Tibial artery (tissue), 4 donors: Measurements from ENCODE around the gene MAD1L1.

Source experiments
- DNase-seq, 2 donors: peaks; one replicate each; pipeline ENCODE4 v3.0.0-alpha.2; 2019
- H3K27ac ChIP-seq, 2 donors: fragments of 200-600 bp; sonication (generic) in 1 of 2; 1 replicate in 1 of 2; 2 replicates in 1 of 2; pipeline ENCODE4 v1.5.1; 2018 to 2019; ENCODE audit warnings: mild to moderate bottlenecking in 1 of 2
- H3K27me3 ChIP-seq, 2 donors: fragments of 200-600 bp; sonication (generic) in 1 of 2; one replicate each; pipeline versions ENCODE4 v1.5.1 to v1.6.0; 2016 to 2019
- H3K36me3 ChIP-seq, 3 donors: fragments of 200-600 bp; sonication (generic) in 2 of 3; one replicate each; pipeline ENCODE4 v1.5.1; 2016 to 2019; ENCODE audit warnings: mild to moderate bottlenecking in 2 of 3
- H3K4me1 ChIP-seq, 4 donors: fragments of 200-600 bp; sonication (generic) in 2 of 4; 1 replicate in 3 of 4; 2 replicates in 1 of 4; pipeline ENCODE4 v1.5.1; 2016 to 2019
- H3K4me3 ChIP-seq, 2 donors: fragments of 200-600 bp; sonication (generic) in 1 of 2; 1 replicate in 1 of 2; 2 replicates in 1 of 2; pipeline ENCODE4 v1.5.1; 2018 to 2019; ENCODE audit warnings: mild to moderate bottlenecking in 2 of 2
- H3K9me3 ChIP-seq, 3 donors: fragments of 200-600 bp; sonication (generic) in 1 of 3; one replicate each; pipeline ENCODE4 v1.5.1; 2016 to 2019
- CTCF ChIP-seq, 2 experiments: fragments of 200-600 bp in 1 of 2; fragments of 450-650 bp in 1 of 2; IDR thresholded peaks; one replicate each; pipeline ENCODE4 v1.5.1; 2017 to 2019; ENCODE audit warnings: antibody characterized with exemption in 2 of 2, mild to moderate bottlenecking in 1 of 2, moderate library complexity in 1 of 2
- intact Hi-C: fragments of 100-400 bp; cut with DNase I; formaldehyde crosslinking; loops from one replicate; pipeline ENCODE4 v1.15.0; 2023; ENCODE audit warnings: low total_unique reads

MAD1L1 gene

GRCh38 chr7:1868516-1869165, 364.1 kb downstream of the MAD1L1 start:
- no peak overlapping the region for H3K4me3 ChIP-seq
- no peaks in the 10 kb centered on the region for H3K27me3 ChIP-seq
- no peaks in the 10 kb centered on the region for H3K4me1 ChIP-seq
- no peaks in the 10 kb centered on the region for H3K36me3 ChIP-seq
- H3K27ac ChIP-seq, result no peak overlapping the region
- H3K9me3 ChIP-seq, result no peaks in the 10 kb centered on the region
- intact Hi-C loops, result no loop called here
- DNase-seq, result no peak
- no peak for TF ChIP-seq CTCF (IDR thresholded peaks at IDR 0.05)

- H3K27me3 ChIP-seq, result no peaks in the 10 kb centered on the region
- intact Hi-C loops, result no loop called here
- no peak overlapping the region for H3K4me3 ChIP-seq
- H3K36me3 ChIP-seq, result no peaks in the 10 kb centered on the region
- H3K27ac ChIP-seq, result no peak overlapping the region
- no peaks in the 10 kb centered on the region for H3K4me1 ChIP-seq
- DNase-seq, result no peak
- TF ChIP-seq CTCF (IDR thresholded peaks at IDR 0.05), result no peak
- H3K9me3 ChIP-seq, result no peaks in the 10 kb centered on the region
These were observed 365.1 kb downstream of the MAD1L1 start for GRCh38 chr7:1867370-1868260.

- Histone ChIP-seq H3K27me3 (no peaks in the 10 kb centered on the region), H3K4me3 (no peak overlapping the region), H3K9me3 (no peaks in the 10 kb centered on the region), H3K4me1 (no peaks in the 10 kb centered on the region), H3K27ac (no peak overlapping the region), H3K36me3 (no peaks in the 10 kb centered on the region)
- TF ChIP-seq CTCF (IDR thresholded peaks at IDR 0.05), result no peak
- no peak for DNase-seq
- intact Hi-C loops, result no loop called here
These were observed 366.1 kb downstream of the MAD1L1 start for GRCh38 chr7:1866601-1867000.

GRCh38 chr7:1865571-1866255, 367.0 kb downstream of the MAD1L1 start:
- Histone ChIP-seq H3K27me3 (no peaks in the 10 kb centered on the region), H3K4me1 (no peaks in the 10 kb centered on the region), H3K27ac (no peak overlapping the region), H3K9me3 (no peaks in the 10 kb centered on the region), H3K4me3 (no peak overlapping the region), H3K36me3 (no peaks in the 10 kb centered on the region)
- TF ChIP-seq CTCF (IDR thresholded peaks at IDR 0.05), result no peak
- intact Hi-C loops, result no loop called here
- no peak for DNase-seq

GRCh38 chr7:1865000-1865555, 367.7 kb downstream of the MAD1L1 start:
- intact Hi-C loops, result no loop called here
- TF ChIP-seq CTCF (IDR thresholded peaks at IDR 0.05), result no peak

More at GRCh38 chr7:1865000-1865555, 367.7 kb downstream of the MAD1L1 start:
- Histone ChIP-seq H3K27me3 (no peaks in the 10 kb centered on the region), H3K36me3 (no peaks in the 10 kb centered on the region), H3K27ac (no peak overlapping the region), H3K4me3 (no peak overlapping the region), H3K9me3 (no peaks in the 10 kb centered on the region), H3K4me1 (no peaks in the 10 kb centered on the region)
- DNase-seq, result no peak
